Gastroesophageal sphincter (tissue), 3 donors: ENCODE measurements around the gene INPP4B.

Source experiments
- EP300 ChIP-seq: sonication (generic); formaldehyde crosslinking; IDR thresholded peaks from one replicate; pipeline ENCODE4 v1.6.1; 2017; ENCODE audit warnings: antibody characterized with exemption, mild to moderate bottlenecking
- TF ChIP-seq, protein P1 (sequence below), 4 experiments: fragments of 200-600 bp in 2 of 4; fragments of 450-650 bp in 2 of 4; sonication (generic) in 1 of 4; IDR thresholded peaks; one replicate each; pipeline ENCODE4 v1.5.1; 2017 to 2019; ENCODE audit warnings: antibody characterized with exemption in 4 of 4, mild to moderate bottlenecking in 2 of 4, moderate library complexity in 2 of 4

DNA sequence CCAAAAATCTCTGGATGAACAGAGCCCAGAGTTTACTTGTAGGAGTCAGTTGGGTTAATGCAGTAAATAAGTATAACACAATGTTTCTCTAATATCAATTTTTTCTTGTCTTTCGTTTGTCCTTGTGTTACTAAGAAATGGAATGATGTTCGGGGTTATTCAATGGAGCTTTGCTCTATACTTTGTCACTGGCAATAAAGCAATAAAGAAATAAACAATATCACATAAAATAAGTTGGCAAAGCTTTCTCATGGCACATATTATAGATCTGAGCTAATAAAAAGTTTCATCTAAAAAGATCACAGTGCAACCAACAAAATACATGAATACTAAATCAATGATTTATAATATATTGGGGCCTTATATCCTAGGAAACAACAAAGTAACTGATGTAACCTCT lies 32.7 kb downstream of the INPP4B start:
- TF ChIP-seq, protein P1, sequence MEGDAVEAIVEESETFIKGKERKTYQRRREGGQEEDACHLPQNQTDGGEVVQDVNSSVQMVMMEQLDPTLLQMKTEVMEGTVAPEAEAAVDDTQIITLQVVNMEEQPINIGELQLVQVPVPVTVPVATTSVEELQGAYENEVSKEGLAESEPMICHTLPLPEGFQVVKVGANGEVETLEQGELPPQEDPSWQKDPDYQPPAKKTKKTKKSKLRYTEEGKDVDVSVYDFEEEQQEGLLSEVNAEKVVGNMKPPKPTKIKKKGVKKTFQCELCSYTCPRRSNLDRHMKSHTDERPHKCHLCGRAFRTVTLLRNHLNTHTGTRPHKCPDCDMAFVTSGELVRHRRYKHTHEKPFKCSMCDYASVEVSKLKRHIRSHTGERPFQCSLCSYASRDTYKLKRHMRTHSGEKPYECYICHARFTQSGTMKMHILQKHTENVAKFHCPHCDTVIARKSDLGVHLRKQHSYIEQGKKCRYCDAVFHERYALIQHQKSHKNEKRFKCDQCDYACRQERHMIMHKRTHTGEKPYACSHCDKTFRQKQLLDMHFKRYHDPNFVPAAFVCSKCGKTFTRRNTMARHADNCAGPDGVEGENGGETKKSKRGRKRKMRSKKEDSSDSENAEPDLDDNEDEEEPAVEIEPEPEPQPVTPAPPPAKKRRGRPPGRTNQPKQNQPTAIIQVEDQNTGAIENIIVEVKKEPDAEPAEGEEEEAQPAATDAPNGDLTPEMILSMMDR (IDR thresholded peaks at IDR 0.05), result no peak
- no peak for TF ChIP-seq EP300
